ENCODE data around the gene MAP4. TPM values are rescaled to one million over a fixed set of nuclear protein-coding genes. Genes with fewer than 3 reads are reported as not detected.

The MAP4 gene
- total RNA-seq, 1 experiment from 2014 or later = 55.2 TPM

GRCh38 chr3:47979070-47979469 is 37.1 kb downstream of the MAP4 start:
- in situ Hi-C loops (cut with HindIII; ENCODE audit: low sequenced_read_pairs) = loop anchor here (25.0 kb wide), 1 partner anchor 183 kb away; no protein-coding TSS in a partner anchor
- DNase-seq (ENCODE audit: low spot score) = no peak

GRCh38 chr3:47978386-47978785 is 37.8 kb downstream of the MAP4 start:
- DNase-seq (ENCODE audit: low spot score) = no peak
- in situ Hi-C loops (cut with HindIII; ENCODE audit: low sequenced_read_pairs) = loop anchor here (25.0 kb wide), 1 partner anchor 184 kb away; no protein-coding TSS in a partner anchor

- no peak for DNase-seq (ENCODE audit: low spot score)
- in situ Hi-C loops (cut with HindIII; ENCODE audit: low sequenced_read_pairs) = loop anchor here (25.0 kb wide), 1 partner anchor 186 kb away; no protein-coding TSS in a partner anchor
Measured at GRCh38 chr3:47976135-47976732, 40.0 kb downstream of the MAP4 start.

- in situ Hi-C loops (cut with HindIII; ENCODE audit: low sequenced_read_pairs) = loop anchor here (25.0 kb wide), 1 partner anchor 187 kb away; no protein-coding TSS in a partner anchor
- no peak for DNase-seq (ENCODE audit: low spot score)
Measured at GRCh38 chr3:47974974-47975470, 41.2 kb downstream of the MAP4 start.

GRCh38 chr3:47971081-47971480 is 45.1 kb downstream of the MAP4 start:
- DNase-seq (ENCODE audit: low spot score) = no peak
- in situ Hi-C loops (cut with HindIII; ENCODE audit: low sequenced_read_pairs) = no loop called here

DNA sequence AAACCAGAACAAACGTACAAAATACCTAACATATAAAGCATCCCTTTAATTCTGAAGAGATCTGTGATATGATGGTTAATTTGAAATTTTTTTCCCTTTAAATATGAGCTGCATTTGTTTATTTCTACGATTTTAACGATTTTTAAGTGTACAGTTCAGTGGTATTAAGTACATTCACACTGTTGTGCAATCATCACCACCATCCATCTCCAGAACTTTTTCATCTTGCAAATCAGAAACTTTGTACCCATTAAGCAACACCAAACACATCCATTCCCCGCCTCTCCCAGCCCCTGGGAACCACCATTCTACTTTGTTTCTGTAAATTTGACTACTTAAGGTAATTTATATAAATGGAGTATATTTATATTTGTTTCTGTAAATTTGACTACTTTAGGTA is 51.5 kb downstream of the MAP4 start:
- in situ Hi-C loops (cut with HindIII; ENCODE audit: low sequenced_read_pairs) = no loop called here

GRCh38 chr3:47961815-47962606 is 54.2 kb downstream of the MAP4 start:
- in situ Hi-C loops (cut with HindIII; ENCODE audit: low sequenced_read_pairs) = no loop called here
- DNase-seq (ENCODE audit: low spot score) = no peak

More for the DNA sequence above, 51.5 kb downstream of the MAP4 start:
- no peak for DNase-seq (ENCODE audit: low spot score)

- no peak for DNase-seq (ENCODE audit: low spot score)
- in situ Hi-C loops (cut with HindIII; ENCODE audit: low sequenced_read_pairs) = no loop called here
Measured at GRCh38 chr3:47961036-47961435, 55.2 kb downstream of the MAP4 start.

DNA sequence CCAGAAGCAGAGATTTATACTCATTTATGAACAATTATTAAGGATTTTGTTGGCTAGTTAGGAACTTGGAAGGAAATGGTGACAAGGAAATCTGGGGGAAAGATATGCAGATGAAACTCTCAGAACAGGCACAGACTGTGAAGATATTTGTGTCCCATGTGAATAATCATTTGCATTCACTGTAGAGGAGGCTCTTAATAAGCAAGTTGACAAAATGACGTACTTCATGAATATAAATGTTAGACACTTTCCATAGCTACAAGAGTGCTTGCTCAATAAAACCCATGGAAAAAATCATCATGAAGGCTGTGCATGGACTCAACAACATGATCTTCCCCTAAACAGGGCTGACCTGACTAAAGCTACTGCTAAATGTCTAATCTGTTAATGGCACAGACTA is 59.7 kb downstream of the MAP4 start:
- in situ Hi-C loops (cut with HindIII; ENCODE audit: low sequenced_read_pairs) = no loop called here

DNA sequence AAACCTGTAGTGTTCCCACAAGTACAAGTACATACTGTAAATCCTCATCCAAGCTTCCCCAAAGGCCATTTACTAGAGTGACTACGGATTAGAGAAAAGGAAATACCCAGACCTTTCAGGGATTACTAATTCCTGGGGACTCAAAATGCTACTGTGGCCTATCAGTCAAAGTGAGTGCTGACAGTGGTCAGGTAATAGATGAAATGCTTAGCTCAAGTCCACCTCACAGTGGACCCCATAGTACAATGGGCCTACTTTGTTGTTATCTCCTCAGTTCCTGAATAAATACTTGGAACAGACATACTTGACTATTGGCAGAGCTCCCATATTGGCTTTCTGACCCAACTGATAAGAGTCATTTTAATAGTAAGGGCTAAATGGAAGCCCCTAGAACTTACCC is 61.6 kb downstream of the MAP4 start:
- in situ Hi-C loops (cut with HindIII; ENCODE audit: low sequenced_read_pairs) = no loop called here
- no peak for DNase-seq (ENCODE audit: low spot score)

More for the DNA sequence above, 59.7 kb downstream of the MAP4 start:
- no peak for DNase-seq (ENCODE audit: low spot score)

- in situ Hi-C loops (cut with HindIII; ENCODE audit: low sequenced_read_pairs) = no loop called here
Measured at GRCh38 chr3:47950453-47951169, 65.6 kb downstream of the MAP4 start.

DNA sequence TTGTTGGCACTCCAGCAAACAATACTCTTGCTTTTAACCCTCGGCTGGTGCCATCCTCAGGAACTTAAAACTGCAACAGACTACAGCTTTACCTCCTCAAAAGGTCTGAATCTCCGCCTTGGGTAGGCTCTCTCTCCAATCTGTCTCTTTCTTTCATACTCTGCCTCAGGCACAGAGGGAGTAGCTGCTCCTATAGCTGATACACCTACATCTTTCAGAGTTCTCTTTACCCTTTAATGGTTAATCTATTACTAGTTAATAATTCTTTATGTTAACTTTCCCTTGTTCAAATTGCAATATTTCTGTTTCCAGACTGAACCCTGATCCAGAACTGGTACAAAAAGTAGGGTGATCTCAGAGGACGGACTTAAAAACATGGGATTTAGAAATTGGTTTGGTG is 66.2 kb downstream of the MAP4 start:
- in situ Hi-C loops (cut with HindIII; ENCODE audit: low sequenced_read_pairs) = no loop called here
- DNase-seq (ENCODE audit: low spot score) = no peak

More at GRCh38 chr3:47950453-47951169, 65.6 kb downstream of the MAP4 start:
- DNase-seq (ENCODE audit: low spot score) = no peak

GRCh38 chr3:47940232-47940631 is 76.0 kb downstream of the MAP4 start:
- DNase-seq (ENCODE audit: low spot score) = no peak
- in situ Hi-C loops (cut with HindIII; ENCODE audit: low sequenced_read_pairs) = no loop called here

DNA sequence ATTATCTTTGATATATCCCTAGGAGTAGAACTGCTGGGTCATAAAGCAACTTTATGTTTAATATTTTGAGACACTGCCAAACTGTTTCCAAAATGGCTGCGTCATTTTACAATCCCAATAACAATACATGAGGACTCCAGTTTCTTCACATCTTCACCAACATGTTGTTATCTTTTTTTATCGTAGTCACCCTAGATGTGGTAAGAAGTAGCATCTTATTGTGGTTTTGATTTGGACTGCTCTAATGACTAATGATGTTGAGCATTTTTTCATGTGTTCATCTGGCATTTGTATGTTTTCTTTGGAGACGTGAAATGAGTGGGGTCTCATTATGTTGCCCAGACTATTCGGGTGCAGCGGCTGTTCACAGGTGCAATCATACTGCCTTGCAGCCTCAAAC is 83.8 kb downstream of the MAP4 start:
- in situ Hi-C loops (cut with HindIII; ENCODE audit: low sequenced_read_pairs) = no loop called here
- DNase-seq (ENCODE audit: low spot score) = no peak

GRCh38 chr3:47930979-47931378 is 85.2 kb downstream of the MAP4 start:
- in situ Hi-C loops (cut with HindIII; ENCODE audit: low sequenced_read_pairs) = no loop called here
- no peak for DNase-seq (ENCODE audit: low spot score)

DNA sequence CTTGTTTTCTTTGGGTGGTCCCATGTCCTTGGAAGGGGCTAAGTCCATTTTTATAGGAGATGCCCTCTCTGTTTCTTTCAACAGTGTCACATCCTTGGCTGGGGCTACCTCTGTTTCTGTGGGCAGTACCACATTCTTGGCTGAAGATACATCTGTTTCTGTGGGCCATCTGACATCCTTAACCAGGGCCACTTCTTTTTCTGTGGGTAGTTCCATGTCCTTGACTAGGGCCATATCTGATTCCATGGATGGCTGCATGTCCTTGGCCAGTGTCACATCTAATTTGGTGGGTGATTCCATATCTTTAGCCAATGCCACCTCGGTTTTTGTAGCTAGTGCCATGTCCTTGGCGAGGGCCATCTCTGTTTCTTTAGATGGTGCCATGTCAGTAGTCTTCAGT is 99.5 kb downstream of the MAP4 start:
- in situ Hi-C loops (cut with HindIII; ENCODE audit: low sequenced_read_pairs) = no loop called here
- DNase-seq (ENCODE audit: low spot score) = no peak

DNA sequence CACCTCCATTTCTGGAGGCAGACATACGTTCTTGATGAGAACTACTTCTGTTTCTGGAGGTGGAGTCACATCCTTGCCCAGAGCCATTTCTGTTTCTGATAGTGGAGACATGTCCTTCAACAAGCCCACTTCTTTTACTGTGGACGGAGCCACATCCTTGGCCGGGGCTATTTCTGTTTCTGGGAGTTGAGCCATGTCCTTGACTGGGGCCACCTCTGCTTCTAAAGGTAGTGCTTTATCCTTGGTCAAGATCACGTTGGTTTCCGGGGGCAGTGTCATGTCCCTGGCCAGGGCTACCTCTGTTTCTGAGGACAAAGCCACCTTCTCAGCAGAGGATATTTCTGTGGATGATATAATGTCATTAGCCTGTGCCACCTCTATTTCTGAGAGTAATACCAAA is 100.0 kb downstream of the MAP4 start:
- no peak for DNase-seq (ENCODE audit: low spot score)
- in situ Hi-C loops (cut with HindIII; ENCODE audit: low sequenced_read_pairs) = no loop called here

GRCh38 chr3:47912006-47912504 is 104.2 kb downstream of the MAP4 start:
- DNase-seq (ENCODE audit: low spot score) = no peak

DNA sequence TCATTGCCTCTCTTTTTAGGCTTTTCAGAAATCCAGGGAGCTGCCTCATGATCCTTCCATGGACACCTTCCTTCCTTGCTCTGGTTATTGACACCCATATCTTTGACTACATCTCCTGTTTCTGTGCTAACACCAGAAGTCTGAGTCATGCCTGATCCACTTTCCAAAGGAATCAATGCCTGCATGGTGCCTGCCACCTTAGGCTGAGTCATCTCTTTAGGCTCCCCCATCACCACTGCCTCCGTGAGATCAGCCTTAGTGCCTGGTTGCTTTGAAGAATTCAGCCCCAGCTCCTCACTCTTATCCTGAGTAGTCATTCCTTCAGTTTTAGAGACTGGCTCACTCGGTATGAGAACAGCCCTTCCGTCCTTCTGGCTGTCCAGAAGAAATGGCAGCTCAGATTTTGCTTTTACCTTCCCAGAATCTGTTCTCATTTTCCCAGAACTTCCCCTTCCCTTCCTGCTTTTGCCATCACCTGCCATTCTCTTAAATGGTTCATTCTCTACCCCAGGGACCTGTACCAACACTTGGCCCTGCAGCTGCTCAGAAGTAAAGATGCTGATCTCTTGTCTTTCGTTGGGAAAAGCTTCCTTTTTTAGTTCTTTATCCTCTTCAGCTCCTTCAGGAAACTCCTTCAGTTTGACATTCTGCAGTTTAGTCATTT is 105.3 kb downstream of the MAP4 start:
- in situ Hi-C loops (cut with HindIII; ENCODE audit: low sequenced_read_pairs) = no loop called here
- no peak for DNase-seq (ENCODE audit: low spot score)

More at GRCh38 chr3:47912006-47912504, 104.2 kb downstream of the MAP4 start:
- in situ Hi-C loops (cut with HindIII; ENCODE audit: low sequenced_read_pairs) = no loop called here
